NCI-H1694 (cell line): Measurements from ENCODE around the gene ARHGEF4.

Experiments used
- DNase-seq: peaks from one replicate; lab custom pipeline; 2025; lab: John Stamatoyannopoulos, UW

ARHGEF4 gene

DNA sequence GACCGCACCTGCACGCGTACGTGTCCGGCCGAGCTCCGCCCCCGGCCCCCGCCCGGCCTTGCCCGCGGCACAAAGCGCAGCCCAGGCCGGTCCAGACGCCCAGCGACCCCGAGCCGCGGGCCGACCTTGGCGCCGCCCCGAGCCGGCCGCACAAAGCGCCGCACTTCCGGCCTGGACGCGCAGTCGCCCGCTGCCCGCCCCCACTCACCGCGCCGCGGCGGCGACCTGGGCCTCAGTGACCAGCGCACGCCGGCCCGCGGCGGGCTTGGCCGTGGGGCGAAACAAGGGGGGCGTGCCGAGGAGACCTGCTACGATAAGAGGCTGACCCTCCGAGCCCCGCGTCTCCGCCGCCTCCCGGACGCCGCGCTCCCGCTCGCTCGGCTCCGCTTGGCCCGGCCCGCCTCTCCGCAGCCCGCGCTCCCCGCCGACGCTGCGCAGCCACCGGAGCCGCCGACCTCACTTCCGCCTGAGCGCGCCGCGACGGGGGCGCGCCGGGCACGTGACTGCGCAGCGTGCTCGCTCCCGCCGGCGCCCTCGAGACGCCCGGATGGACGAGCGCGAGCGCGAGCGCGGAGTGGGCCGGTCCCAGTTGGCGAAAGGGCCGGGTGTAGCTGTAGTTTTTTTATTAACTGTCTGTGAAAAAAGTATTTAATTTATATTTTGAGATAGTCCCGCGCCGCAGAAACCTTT is 256.4 kb downstream of the ARHGEF4 start, which contains the start of gene FAM168B:
Gene FAM168B (minus strand): TSS at position 455 of the 690 bp plus-strand sequence. CDS start 10,814 bp downstream, outside the sequence.
- peak; percentile 42 for DNase-seq

DNA sequence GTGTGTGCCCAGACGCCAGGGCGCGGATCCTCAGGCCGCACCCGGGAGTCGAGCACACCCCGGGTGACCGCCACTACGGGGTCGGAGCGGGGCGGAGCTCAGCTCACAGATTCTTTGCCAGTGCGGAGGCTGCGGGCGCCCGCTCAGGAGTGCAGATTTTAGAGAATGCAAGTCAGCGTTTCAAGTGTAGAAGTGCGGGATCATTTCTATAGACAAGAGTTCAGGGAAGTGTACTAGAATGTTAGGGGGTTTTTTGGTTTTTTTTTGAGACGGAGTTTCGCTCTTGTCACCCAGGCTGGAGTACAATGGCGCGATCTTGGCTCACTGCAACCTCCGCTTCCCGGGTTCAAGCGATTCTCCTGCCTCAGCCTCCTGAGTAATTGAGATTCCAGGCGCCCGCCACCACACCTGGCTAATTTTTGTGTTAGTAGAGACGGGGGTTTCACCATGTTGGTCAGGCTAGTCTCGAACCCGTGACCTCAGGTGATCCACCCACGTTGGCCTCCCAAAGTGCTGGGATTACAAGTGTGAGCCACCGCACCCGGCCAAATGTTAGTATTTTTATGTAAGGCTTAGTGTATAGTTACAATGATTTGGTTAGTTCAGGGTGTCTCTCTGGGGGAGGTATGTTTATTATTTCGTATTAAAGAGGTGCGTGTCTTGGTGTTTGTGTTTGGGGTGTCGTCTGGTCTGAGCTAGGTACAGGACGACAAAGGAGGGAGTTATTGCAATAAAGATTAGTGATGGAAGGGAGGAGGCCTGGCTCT is 257.2 kb downstream of the ARHGEF4 start:
- DNase-seq, result peak; percentile 42

DNA sequence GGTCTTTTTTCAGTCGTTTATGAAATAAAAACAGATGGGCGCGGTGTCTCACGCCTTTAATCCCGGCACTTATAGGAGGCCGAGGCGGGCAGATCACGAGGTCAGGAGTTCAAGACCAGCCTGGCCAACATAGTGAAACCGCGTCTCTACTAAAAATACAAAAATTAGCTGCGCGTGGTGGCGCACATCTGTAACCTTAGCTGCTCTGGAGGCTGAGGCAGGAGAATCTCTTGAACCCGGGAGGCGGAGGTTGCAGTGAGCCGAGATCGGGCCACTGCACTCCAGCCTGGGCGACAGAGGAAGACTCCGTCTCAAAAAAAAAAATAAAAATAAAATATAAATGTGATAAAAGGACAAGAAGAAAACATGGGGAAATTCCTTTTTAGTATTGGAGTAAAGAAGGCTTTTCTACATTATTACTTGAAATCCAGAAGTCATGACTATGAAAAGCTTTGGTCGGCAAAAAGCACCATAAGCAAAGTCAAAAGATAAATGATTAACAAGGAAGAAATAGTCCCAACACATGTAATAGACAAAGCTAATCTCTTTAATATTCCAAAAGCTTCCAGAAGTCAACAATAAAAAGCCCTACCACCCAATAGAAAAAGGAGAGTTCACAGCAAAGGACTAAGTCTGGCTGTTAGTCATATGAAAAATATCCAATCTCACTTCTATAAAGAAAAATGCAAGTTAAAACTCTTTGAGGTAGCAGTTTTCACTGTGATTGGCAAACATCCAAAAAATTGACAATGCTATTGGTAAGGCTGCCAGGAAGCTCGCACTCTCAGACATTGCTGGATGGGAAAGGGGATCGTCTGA is 258.0 kb downstream of the ARHGEF4 start:
- no peak for DNase-seq
